PC-3 (cell line): ENCODE results near the gene CT45A10.

ENCODE experiments used
- EZH2 ChIP-seq: fragments of 300-600 bp; sonication (generic); IDR thresholded peaks from one replicate; pipeline ENCODE4 v1.6.1; 2017; ENCODE audit warnings: antibody characterized with exemption, mild to moderate bottlenecking, low read length; ENCODE audit not compliant: unreplicated experiment
- TF ChIP-seq, protein P1 (sequence below): fragments of 300-600 bp; sonication (generic); conservative IDR thresholded peaks from 2 replicates; pipeline ENCODE4 v1.5.1; 2017; ENCODE audit warnings: antibody characterized with exemption, low read depth, mild to moderate bottlenecking, low read length

DNA sequence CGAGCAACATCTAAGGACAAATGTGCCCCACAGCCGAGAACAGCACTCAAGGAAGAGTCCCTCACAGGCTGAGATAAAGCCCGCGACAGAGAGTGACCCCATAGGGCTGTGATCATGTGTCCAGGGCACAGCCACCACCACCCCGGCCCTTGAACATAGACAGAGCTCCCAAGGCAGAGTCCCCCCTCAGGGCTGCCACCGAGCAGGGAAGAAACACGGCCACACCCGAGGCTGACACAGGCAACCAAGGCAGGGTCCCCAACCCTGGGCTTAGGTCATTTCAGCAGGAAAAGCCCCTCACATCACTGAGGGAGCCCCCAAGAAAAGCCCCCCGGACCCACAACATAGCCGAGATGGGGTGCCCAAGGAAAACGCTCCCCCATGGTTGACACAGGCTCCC lies 463 bp downstream of the CT45A10 start:
- TF ChIP-seq, protein P1, sequence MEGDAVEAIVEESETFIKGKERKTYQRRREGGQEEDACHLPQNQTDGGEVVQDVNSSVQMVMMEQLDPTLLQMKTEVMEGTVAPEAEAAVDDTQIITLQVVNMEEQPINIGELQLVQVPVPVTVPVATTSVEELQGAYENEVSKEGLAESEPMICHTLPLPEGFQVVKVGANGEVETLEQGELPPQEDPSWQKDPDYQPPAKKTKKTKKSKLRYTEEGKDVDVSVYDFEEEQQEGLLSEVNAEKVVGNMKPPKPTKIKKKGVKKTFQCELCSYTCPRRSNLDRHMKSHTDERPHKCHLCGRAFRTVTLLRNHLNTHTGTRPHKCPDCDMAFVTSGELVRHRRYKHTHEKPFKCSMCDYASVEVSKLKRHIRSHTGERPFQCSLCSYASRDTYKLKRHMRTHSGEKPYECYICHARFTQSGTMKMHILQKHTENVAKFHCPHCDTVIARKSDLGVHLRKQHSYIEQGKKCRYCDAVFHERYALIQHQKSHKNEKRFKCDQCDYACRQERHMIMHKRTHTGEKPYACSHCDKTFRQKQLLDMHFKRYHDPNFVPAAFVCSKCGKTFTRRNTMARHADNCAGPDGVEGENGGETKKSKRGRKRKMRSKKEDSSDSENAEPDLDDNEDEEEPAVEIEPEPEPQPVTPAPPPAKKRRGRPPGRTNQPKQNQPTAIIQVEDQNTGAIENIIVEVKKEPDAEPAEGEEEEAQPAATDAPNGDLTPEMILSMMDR: no peak
- TF ChIP-seq EZH2: no peak
